Spleen (tissue), 11 donors: Measurements from ENCODE around the gene SCARB1. TPM values are rescaled to one million over a fixed set of nuclear protein-coding genes. Genes with fewer than 3 reads are reported as not detected.
"Not testable (repeated sequence)": the region's sequence is repeated elsewhere in the genome, so short reads cannot be mapped to it uniquely, and the experiment has no call there.

ENCODE experiments used
- DNase-seq: peaks from one replicate; pipeline ENCODE4 v3.0.0-alpha.2; 2020
- H3K27ac ChIP-seq, 8 donors: fragments of 200-600 bp; sonication (generic) in 7 of 8; 1 replicate in 4 of 8; 2 replicates in 4 of 8; pipeline versions ENCODE4 v1.5.0 to v1.8.0; 2016 to 2021; ENCODE audit warnings: inconsistent platforms in 4 of 8, mild to moderate bottlenecking in 4 of 8, moderate library complexity in 1 of 8
- H3K27me3 ChIP-seq, 7 donors: fragments of 200-600 bp; sonication (generic) in 6 of 7; replicated peaks in 1 of 7; 1 replicate in 4 of 7; 2 replicates in 3 of 7; pipeline versions ENCODE4 v1.5.0 to v1.8.0; 2016 to 2021; ENCODE audit warnings: inconsistent platforms in 3 of 7, mild to moderate bottlenecking in 1 of 7
- H3K36me3 ChIP-seq, 6 donors: fragments of 200-600 bp; sonication (generic) in 5 of 6; 1 replicate in 4 of 6; 2 replicates in 2 of 6; pipeline versions ENCODE4 v1.5.0 to v1.8.0; 2016 to 2021; ENCODE audit warnings: inconsistent platforms in 2 of 6
- H3K4me1 ChIP-seq, 6 donors: fragments of 200-600 bp; sonication (generic) in 5 of 6; 1 replicate in 3 of 6; 2 replicates in 3 of 6; pipeline versions ENCODE4 v1.5.0 to v1.8.0; 2016 to 2021; ENCODE audit warnings: inconsistent platforms in 3 of 6
- H3K4me3 ChIP-seq, 8 donors: fragments of 200-600 bp; sonication (generic) in 7 of 8; 1 replicate in 4 of 8; 2 replicates in 4 of 8; pipeline versions ENCODE4 v1.5.0 to v1.8.0; 2016 to 2021; ENCODE audit warnings: inconsistent platforms in 4 of 8, mild to moderate bottlenecking in 4 of 8, moderate library complexity in 2 of 8
- H3K9me3 ChIP-seq, 8 donors: fragments of 200-600 bp; sonication (generic) in 7 of 8; 1 replicate in 4 of 8; 2 replicates in 4 of 8; pipeline versions ENCODE4 v1.5.0 to v1.8.0; 2016 to 2021; ENCODE audit warnings: inconsistent platforms in 4 of 8
- CTCF ChIP-seq, 11 experiments: fragments of 200-600 bp in 7 of 11; fragments of 450-650 bp in 4 of 11; sonication (generic) in 4 of 11; IDR thresholded peaks in 8 of 11; conservative IDR thresholded peaks in 3 of 11; 1 replicate in 7 of 11; 2 replicates in 4 of 11; pipeline versions ENCODE4 v1.4.0 to v1.8.0; 2016 to 2021; ENCODE audit warnings: antibody characterized with exemption in 11 of 11, inconsistent platforms in 4 of 11, mild to moderate bottlenecking in 1 of 11
- POLR2A ChIP-seq, 3 donors: fragments of 450-650 bp; IDR thresholded peaks; one replicate each; pipeline ENCODE4 v1.5.1; 2017; ENCODE audit warnings: antibody characterized with exemption in 3 of 3, mild to moderate bottlenecking in 1 of 3
- POLR2AphosphoS5 ChIP-seq, 3 donors: sonication (generic); formaldehyde crosslinking; IDR thresholded peaks; one replicate each; pipeline ENCODE4 v1.5.1; 2017; ENCODE audit warnings: antibody characterized with exemption in 3 of 3
- WGBS, 5 donors: extraction: QIAGEN DNeasy Blood & Tissue Kit in 3 of 5; methylation state at CpG; one replicate each; pipeline versions ENCODE4 v1.1.5 to v1.1.7; 2013 to 2018; 5-methylcytosine and 5-hydroxymethylcytosine counted together
- intact Hi-C: fragments of 100-400 bp; cut with DNase I; formaldehyde crosslinking; loops from one replicate; pipeline ENCODE4 v1.15.0; 2023; ENCODE audit warnings: low total_unique reads
- polyA plus RNA-seq, 3 donors: library from polyadenylated mRNA; stranded (reverse); fragments of 200-250 nt; gene quantifications; one replicate each; pipeline ENCODE4 v1.2.1, GENCODE V29; 2013
- total RNA-seq, 7 donors: library from RNA; depleted of rRNA in 3 of 7; stranded (reverse); fragments of >200 nt in 3 of 7; fragmentation: NEBNext Ultra II Directional in 4 of 7; extraction: Animal tissue kit (Norgen Biotek cat#: 25700) in 4 of 7; gene quantifications; one replicate each; pipeline versions ENCODE4 v1.1.0 to v1.2.1, GENCODE V29; 2016 to 2021
- donor health status: healthy with polysubstance abuse.
- donor health status: DM: no; HTN: no; CAD: no; lungs with moderate emphysema.
- donor health status: DM: no; HTN: no; CAD: no.
- donor health status: Bipolar disorder and iron deficiency.
- donor health status: healthy.
- donor health status: DM: no; HTN: no; CAD: no.
- donor health status: DM: yes; HTN: yes; CAD: no.

Gene SCARB1
- total and polyA plus RNA-seq, 10 donors: 11.9 to 59.3 (median 24.3) TPM

DNA sequence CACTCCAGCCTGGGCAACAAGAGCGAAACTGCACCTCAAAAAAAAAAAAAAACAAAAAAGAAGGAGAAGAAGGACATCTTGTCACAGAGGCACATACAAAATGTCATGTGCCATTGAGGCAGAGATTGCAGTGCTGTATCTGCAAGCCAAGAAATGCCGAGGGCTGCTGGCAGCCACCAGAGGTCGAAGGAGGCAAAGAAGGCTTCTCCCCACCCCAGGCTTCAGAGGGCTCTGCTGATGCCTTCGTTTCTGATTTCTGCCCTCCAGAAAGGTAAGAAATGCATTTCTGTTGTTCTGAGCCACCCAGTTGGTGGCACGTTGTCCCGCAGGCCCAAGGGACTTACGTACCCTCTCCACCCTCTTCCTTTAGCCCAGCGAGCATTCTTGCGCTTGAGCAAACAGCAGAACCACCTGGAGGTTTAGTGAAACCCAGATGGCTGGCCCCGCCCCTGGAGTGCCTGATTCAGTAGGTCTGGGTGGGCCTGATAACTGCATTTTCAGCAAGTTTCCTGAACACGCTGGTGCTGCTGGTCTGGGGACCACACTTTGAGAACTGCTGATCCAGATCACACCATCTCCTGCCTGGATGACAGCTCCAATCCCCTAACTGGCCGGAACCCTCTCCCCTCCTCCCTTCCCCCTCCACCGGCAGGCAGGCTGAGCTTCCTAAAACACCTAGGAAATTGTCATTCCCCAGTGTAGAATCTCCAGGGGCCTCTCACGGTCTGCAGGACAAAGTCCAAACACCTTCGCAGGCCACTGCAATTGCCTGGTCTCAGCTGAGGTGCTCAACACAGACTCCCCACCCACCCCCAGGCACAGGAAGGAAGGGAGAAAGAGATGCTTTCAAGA, 21.1 kb upstream of the SCARB1 start:
- no peaks in the 10 kb centered on the region for H3K27me3 ChIP-seq
- intact Hi-C loops: no loop called here
- DNase-seq: peak; percentile 88
- H3K27ac ChIP-seq: peak overlapping the region in 4 of 8 donors; percentile 23 to 50 (median 31)
- no peaks in the 10 kb centered on the region for H3K9me3 ChIP-seq
- H3K4me1 ChIP-seq: peaks cover 0 to 50% (median 20%) of the 10 kb centered on the region in 6 donors
- peaks cover 0 to 11% (median 0%) of the 10 kb centered on the region in 6 donors for H3K36me3 ChIP-seq
- WGBS, 5 donors: 36 to 47% (median 39%) methylated on average over 14 to 15 of the region's 15 CpGs
- peak overlapping the region in 1 of 8 donors; percentile 31 for H3K4me3 ChIP-seq
- no peak for TF ChIP-seq CTCF (IDR thresholded peaks at IDR 0.05 in 8 of 11, conservative IDR thresholded peaks at IDR 0.05 in 3 of 11)
- no peak for TF ChIP-seq POLR2A (IDR thresholded peaks at IDR 0.05)
- peak in 1 of 3 donors; percentile 48 for TF ChIP-seq POLR2AphosphoS5 (IDR thresholded peaks at IDR 0.05)

GRCh38 chr12:124883263-124884130, 19.8 kb upstream of the SCARB1 start:
- 76 to 86% (median 80%) methylated on average over 10 of the region's 10 CpGs for WGBS, 5 donors
- no peaks in the 10 kb centered on the region for H3K27me3 ChIP-seq
- no peak overlapping the region for H3K4me3 ChIP-seq
- H3K9me3 ChIP-seq: no peaks in the 10 kb centered on the region
- TF ChIP-seq POLR2A (IDR thresholded peaks at IDR 0.05) (no peak), POLR2AphosphoS5 (IDR thresholded peaks at IDR 0.05) (no peak), CTCF (IDR thresholded peaks at IDR 0.05 in 8 of 11, conservative IDR thresholded peaks at IDR 0.05 in 3 of 11) (no peak)
- no peak overlapping the region for H3K27ac ChIP-seq
- no peaks in the 10 kb centered on the region for H3K36me3 ChIP-seq
- H3K4me1 ChIP-seq: peaks cover 0 to 50% (median 20%) of the 10 kb centered on the region in 6 donors
- intact Hi-C loops: no loop called here
- no peak for DNase-seq

DNA sequence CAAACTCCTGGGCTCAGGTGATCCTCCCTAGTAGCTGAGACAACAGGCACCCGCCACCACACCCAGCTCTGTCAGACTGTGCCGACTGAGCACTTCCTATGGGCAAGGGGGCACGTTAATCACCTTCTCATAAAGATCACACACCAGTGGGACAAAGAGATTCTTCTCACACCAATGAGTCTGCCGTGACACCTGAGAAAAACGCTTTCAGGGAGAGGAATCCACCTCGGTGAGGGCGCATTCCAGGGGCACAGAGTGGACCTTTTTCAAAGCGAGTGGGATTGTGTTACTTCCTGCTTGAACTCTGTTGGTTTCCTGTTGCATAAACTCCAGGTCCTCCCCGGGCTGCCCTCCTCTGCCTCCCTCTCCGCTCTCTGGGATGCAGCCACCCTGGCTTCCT, 17.5 kb upstream of the SCARB1 start:
- H3K36me3 ChIP-seq: no peaks in the 10 kb centered on the region
- H3K4me1 ChIP-seq: peaks cover 0 to 50% (median 20%) of the 10 kb centered on the region in 6 donors
- H3K4me3 ChIP-seq: peak overlapping the region in 1 of 8 donors; percentile 25
- no peak for DNase-seq
- H3K27ac ChIP-seq: peak overlapping the region in 3 of 8 donors; percentile 16 to 48 (median 21)
- WGBS, 5 donors: 17 to 34% (median 23%) methylated on average over 5 to 10 of the region's 10 CpGs
- H3K27me3 ChIP-seq: no peaks in the 10 kb centered on the region
- no peaks in the 10 kb centered on the region for H3K9me3 ChIP-seq
- TF ChIP-seq CTCF (IDR thresholded peaks at IDR 0.05 in 8 of 11, conservative IDR thresholded peaks at IDR 0.05 in 3 of 11) (no peak), POLR2AphosphoS5 (IDR thresholded peaks at IDR 0.05) (no peak), POLR2A (IDR thresholded peaks at IDR 0.05) (no peak)
- intact Hi-C loops: no loop called here

- H3K36me3 ChIP-seq, DNase-seq, intact Hi-C loops, H3K27ac ChIP-seq, H3K9me3 ChIP-seq, H3K4me3 ChIP-seq, H3K27me3 ChIP-seq: not testable (repeated sequence)
- peaks cover 0 to 46% (median 20%) of the 10 kb centered on the region in 6 donors for H3K4me1 ChIP-seq
- 76 to 87% (median 83%) methylated on average over 10 to 11 of the region's 11 CpGs for WGBS, 5 donors
These were observed 16.7 kb upstream of the SCARB1 start for GRCh38 chr12:124880335-124880734.
